Stimulated activated CD4-positive, alpha-beta T cell treated with anti-CD3 and anti-CD28 coated beads, Interleukin-1b, Interleukin-23, amount 100 ng/mL, for 1 hour (primary cell): Measurements from ENCODE around the gene RPS6KL1.

Source experiments
- DNase-seq, 2 donors: peaks; one replicate each; pipeline ENCODE4 v3.0.0-alpha.2; 2020; ENCODE audit warnings: low read depth in 2 of 2

Gene RPS6KL1

GRCh38 chr14:74855021-74855420 lies 68.0 kb downstream of the RPS6KL1 start:
- DNase-seq = no peak
